ENCODE data around the gene CES3. TPM values are rescaled to one million over a fixed set of nuclear protein-coding genes. Genes with fewer than 3 reads are reported as not detected.

Gene CES3
- total RNA-seq, 1 experiment from 2014 or later: 3.7 TPM

- no peak overlapping the region for H2BK5ac ChIP-seq (ENCODE audit: insufficient read length, low read length)
- Mint-ChIP-seq H3K9me3 (no peaks in the 10 kb centered on the region), H3K27ac (no peak overlapping the region), H3K4me3 (peak overlapping the region; percentile 57 to 79), H3K4me1 (peaks cover 3 to 12% of the 10 kb centered on the region in 2 experiments; a peak in 2 of 4 replicates), H3K36me3 (ENCODE audit: insufficient read depth in 1 of 3, low read depth in 3 of 3) (no peaks in the 10 kb centered on the region), H3K27me3 (ENCODE audit: low read depth) (peaks cover 47% of the 10 kb centered on the region)
- no peak overlapping the region for H4K91ac ChIP-seq (ENCODE audit: insufficient read length, low read depth, low read length)
- no peak overlapping the region for H3K9ac ChIP-seq (ENCODE audit: extremely low read depth, insufficient read length, low read length)
- no peaks in the 10 kb centered on the region for H3K79me1 ChIP-seq (ENCODE audit: insufficient read depth, low read depth, low read length, poor library complexity, severe bottlenecking)
- no peak overlapping the region for H2AK5ac ChIP-seq (ENCODE audit: insufficient read length, low read length)
- no peak for DNase-seq
- no peak overlapping the region for H3K14ac ChIP-seq (ENCODE audit: insufficient read depth, low read length)
- H3K27ac ChIP-seq (ENCODE audit: insufficient read length, low read depth, low read length): no peak overlapping the region
- H3K56ac ChIP-seq (ENCODE audit: insufficient read length, low read depth, low read length): no peak overlapping the region
- H3K27me3 ChIP-seq (ENCODE audit: insufficient read depth, low read length): peaks cover 16% of the 10 kb centered on the region; the same call in 1 of the 2 replicates
- H2BK12ac ChIP-seq (ENCODE audit: insufficient read length, low read depth, low read length): no peak overlapping the region
- no peak overlapping the region for H2BK20ac ChIP-seq (ENCODE audit: low read depth, low read length, poor library complexity, severe bottlenecking)
- H2BK120ac ChIP-seq (ENCODE audit: low read depth, low read length, poor library complexity, severe bottlenecking): no peak overlapping the region
- no peak overlapping the region for H4K8ac ChIP-seq (replicated peaks; ENCODE audit: insufficient read length, low read depth, low read length)
- no peaks in the 10 kb centered on the region for H4K20me1 ChIP-seq (ENCODE audit: control insufficient read depth, insufficient read depth, insufficient read length)
- no peak overlapping the region for H3T11ph ChIP-seq (ENCODE audit: low read length)
- TF ChIP-seq CTCF (conservative IDR thresholded peaks at IDR 0.05): no peak
- no peak overlapping the region for H3K18ac ChIP-seq (ENCODE audit: insufficient read length, low read depth, low read length)
- no peaks in the 10 kb centered on the region for H3K9me3 ChIP-seq (ENCODE audit: control insufficient read depth, low read depth, low read length)
- peak overlapping the region; percentile 49 for H3K4me2 ChIP-seq (ENCODE audit: insufficient read depth, insufficient read length, low read length)
- no peak overlapping the region for H4K5ac ChIP-seq (ENCODE audit: insufficient read length, low read depth, low read length)
- no peak overlapping the region for H3K4ac ChIP-seq (ENCODE audit: low read depth, low read length)
- no peak overlapping the region for H2AFZ ChIP-seq (ENCODE audit: low read length)
- H3K79me2 ChIP-seq (ENCODE audit: insufficient read depth, low read length): no peaks in the 10 kb centered on the region
- peaks cover 6% of the 10 kb centered on the region for H3K23me2 ChIP-seq (ENCODE audit: insufficient read length, low read depth, low read length, poor library complexity, severe bottlenecking)
- no peaks in the 10 kb centered on the region for H3K4me1 ChIP-seq (ENCODE audit: insufficient read depth, low read length)
- WGBS (ENCODE audit: extremely low coverage, insufficient read length, low lambda C conversion rate): no CpG with 5 or more reads among the region's 6 CpGs
- H3K23ac ChIP-seq (ENCODE audit: insufficient read length, low read depth, low read length): no peak overlapping the region
- H2BK15ac ChIP-seq (ENCODE audit: low read depth, low read length): no peak overlapping the region
These were observed 53.7 kb downstream of the CES3 start for GRCh38 chr16:67014634-67015312.

All from H9 (cell line).